ENCODE measurements around the gene RASGEF1C. TPM values are rescaled to one million over a fixed set of nuclear protein-coding genes. Genes with fewer than 3 reads are reported as not detected.
A peak's percentile ranks its signal among the peaks of the same experiment; 100 is the strongest.

RASGEF1C gene
- total RNA-seq, 3 donors from 2014 or later, result 0.73 TPM; not detected in 2

- H3K36me3 ChIP-seq, result no peaks in the 10 kb centered on the region
- no peak for TF ChIP-seq CTCF (IDR thresholded peaks at IDR 0.05)
- no peak for TF ChIP-seq POLR2AphosphoS5 (IDR thresholded peaks at IDR 0.05)
- no peak for TF ChIP-seq POLR2A (IDR thresholded peaks at IDR 0.05)
- peaks cover 0 to 6% of the 10 kb centered on the region in 2 donors for H3K4me1 ChIP-seq
- no peaks in the 10 kb centered on the region for H3K27me3 ChIP-seq
- intact Hi-C loops (cut with DNase I; ENCODE audit: low total_unique reads), result no loop called here
- no peaks in the 10 kb centered on the region for H3K9me3 ChIP-seq
- no peak overlapping the region for H3K27ac ChIP-seq
- peak in 1 of 2 donors; percentile 14 for DNase-seq (ENCODE audit: low spot score in 2 of 2)
- H3K4me3 ChIP-seq, result no peak overlapping the region
These were observed 77.9 kb downstream of the RASGEF1C start for GRCh38 chr5:180130876-180131740.

- Histone ChIP-seq H3K27ac (no peak overlapping the region), H3K27me3 (no peaks in the 10 kb centered on the region), H3K4me3 (no peak overlapping the region), H3K4me1 (peaks cover 0 to 6% of the 10 kb centered on the region in 2 donors), H3K36me3 (no peaks in the 10 kb centered on the region), H3K9me3 (no peaks in the 10 kb centered on the region)
- peak; percentile 4 to 49 for DNase-seq (ENCODE audit: low spot score in 2 of 2)
- no peak for TF ChIP-seq CTCF (IDR thresholded peaks at IDR 0.05)
- no peak for TF ChIP-seq POLR2A (IDR thresholded peaks at IDR 0.05)
- TF ChIP-seq POLR2AphosphoS5 (IDR thresholded peaks at IDR 0.05), result no peak
- intact Hi-C loops (cut with DNase I; ENCODE audit: low total_unique reads), result no loop called here
These were observed 78.6 kb downstream of the RASGEF1C start for GRCh38 chr5:180130291-180130869.

- Histone ChIP-seq H3K36me3 (no peaks in the 10 kb centered on the region), H3K4me1 (peaks cover 0 to 6% of the 10 kb centered on the region in 2 donors), H3K27me3 (no peaks in the 10 kb centered on the region), H3K4me3 (no peak overlapping the region), H3K27ac (no peak overlapping the region), H3K9me3 (no peaks in the 10 kb centered on the region)
- peak; percentile 10 to 25 for DNase-seq (ENCODE audit: low spot score in 2 of 2)
- TF ChIP-seq POLR2A (IDR thresholded peaks at IDR 0.05) (no peak), POLR2AphosphoS5 (IDR thresholded peaks at IDR 0.05) (no peak), CTCF (IDR thresholded peaks at IDR 0.05) (no peak)
- intact Hi-C loops (cut with DNase I; ENCODE audit: low total_unique reads), result loop anchor here (10.0 kb wide), 1 partner anchor 1375 kb away; no protein-coding TSS in a partner anchor
These were observed 79.5 kb downstream of the RASGEF1C start for GRCh38 chr5:180129291-180130190.

GRCh38 chr5:180128671-180129261 lies 80.2 kb downstream of the RASGEF1C start:
- H3K27ac ChIP-seq, result no peak overlapping the region
- intact Hi-C loops (cut with DNase I; ENCODE audit: low total_unique reads), result loop anchor here (10.0 kb wide), 1 partner anchor 1374 kb away; no protein-coding TSS in a partner anchor
- peaks cover 0 to 6% of the 10 kb centered on the region in 2 donors for H3K4me1 ChIP-seq
- no peak overlapping the region for H3K4me3 ChIP-seq
- H3K9me3 ChIP-seq, result no peaks in the 10 kb centered on the region
- no peak for TF ChIP-seq POLR2A (IDR thresholded peaks at IDR 0.05)
- no peak for TF ChIP-seq CTCF (IDR thresholded peaks at IDR 0.05)
- no peak for TF ChIP-seq POLR2AphosphoS5 (IDR thresholded peaks at IDR 0.05)
- no peaks in the 10 kb centered on the region for H3K36me3 ChIP-seq
- peak; percentile 7 to 34 for DNase-seq (ENCODE audit: low spot score in 2 of 2)
- H3K27me3 ChIP-seq, result no peaks in the 10 kb centered on the region
